RWPE1 (cell line): ENCODE results near the gene BICRAL.

Experiments used
- CTCF ChIA-PET: fragments of 350-600 bp; sonication (Branson Sonifier 250); formaldehyde crosslinking; extraction: SDS; loops from one replicate; lab custom pipeline; 2021; lab: Yijun Ruan, JAX
- POLR2A ChIA-PET: fragments of 400-600 bp; formaldehyde crosslinking; extraction: SDS; loops from one replicate; lab custom pipeline; 2020; ENCODE audit warnings: antibody characterized with exemption; ENCODE audit not compliant: low non-redundant PET; lab: Yijun Ruan, JAX
- DNase-seq: peaks from one replicate; pipeline ENCODE4 v3.0.0; 2012; ENCODE audit warnings: low spot score
- H3K27ac ChIP-seq: fragments of 450-650 bp; 2 replicates; pipeline ENCODE4 v1.5.1; 2017
- CTCF ChIP-seq: fragments of 450-650 bp; conservative IDR thresholded peaks from 2 replicates; pipeline ENCODE4 v1.5.1; 2017; ENCODE audit warnings: low read depth, mild to moderate bottlenecking

The BICRAL gene

GRCh38 chr6:42777126-42777822 is 4.6 kb upstream of the BICRAL start:
- H3K27ac ChIP-seq, result no peak overlapping the region
- TF ChIP-seq CTCF, result no peak
- DNase-seq, result no peak
- ChIA-PET CTCF (no interaction called here), POLR2A (no interaction called here)

DNA sequence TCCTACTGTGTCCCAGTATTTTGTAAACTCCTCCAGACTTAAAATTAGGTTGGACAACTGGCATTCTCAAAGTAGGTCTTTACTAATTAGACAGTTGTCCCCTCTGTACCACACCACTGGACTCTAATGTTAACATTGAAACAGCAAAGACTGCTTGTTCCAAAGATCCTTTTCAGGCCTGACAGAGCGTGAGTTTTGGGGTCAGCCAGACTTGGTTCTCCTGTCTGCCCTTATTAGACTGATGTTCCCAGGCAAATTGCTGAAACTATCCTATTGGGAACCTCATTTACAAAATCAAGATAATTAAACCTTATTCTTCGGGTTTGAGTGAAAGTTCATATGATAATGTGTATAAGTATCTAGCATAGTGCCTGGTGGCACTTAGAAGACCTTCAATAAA is 3.7 kb upstream of the BICRAL start:
- DNase-seq, result no peak
- no peak overlapping the region for H3K27ac ChIP-seq
- CTCF ChIA-PET, result interaction anchor here (0.7 kb wide), 1 partner anchor 13 kb away, joined by 3 read pairs; no protein-coding TSS in a partner anchor
- POLR2A ChIA-PET, result interaction anchor here (0.6 kb wide), 1 partner anchor 36 kb away, joined by 3 read pairs; no protein-coding TSS in a partner anchor
- no peak for TF ChIP-seq CTCF

- ChIA-PET POLR2A (no interaction called here), CTCF (interaction anchor here (0.6 kb wide), 1 partner anchor 993 kb away, joined by 3 read pairs; no protein-coding TSS in a partner anchor)
- no peak for DNase-seq
- no peak for TF ChIP-seq CTCF
- no peak overlapping the region for H3K27ac ChIP-seq
Observed at GRCh38 chr6:42779521-42779920, 2.3 kb upstream of the BICRAL start.

GRCh38 chr6:42781546-42781795 is 381 bp upstream of the BICRAL start:
- TF ChIP-seq CTCF, result no peak
- ChIA-PET POLR2A (interaction anchor here (1.1 kb wide), 1 partner anchor 147 kb away, joined by 3 read pairs; the partner anchor contains the start of gene CNPY3), CTCF (interaction anchor here (1.1 kb wide), 1 partner anchor 39 kb away, joined by 4 read pairs; no protein-coding TSS in a partner anchor)
- DNase-seq, result no peak
- peak overlapping the region; percentile 97 for H3K27ac ChIP-seq

GRCh38 chr6:42782689-42783176 is 881 bp downstream of the BICRAL start:
- TF ChIP-seq CTCF, result no peak
- POLR2A ChIA-PET, result interaction anchor here (0.6 to 1.7 kb wide), 5 partner anchors 13 to 102 kb away, joined by 3 to 13 read pairs (median 3); partner anchors contain the start of gene TBCC
- H3K27ac ChIP-seq, result peak overlapping the region; percentile 97
- no peak for DNase-seq
- CTCF ChIA-PET, result no interaction called here

- CTCF ChIA-PET, result no interaction called here
- H3K27ac ChIP-seq, result peak overlapping the region; percentile 97
- POLR2A ChIA-PET, result interaction anchor here (0.6 to 1.7 kb wide), 4 partner anchors 35 to 101 kb away, joined by 3 to 13 read pairs (median 4); partner anchors contain the start of gene TBCC
- TF ChIP-seq CTCF, result no peak
- DNase-seq, result peak; percentile 48
Observed at GRCh38 chr6:42783177-42783875, 1.5 kb downstream of the BICRAL start.
